GM21717 (cell line): ENCODE data around the gene SHCBP1.
"Not testable (repeated sequence)": the region's sequence is repeated elsewhere in the genome, so short reads cannot be mapped to it uniquely, and the experiment has no call there.

ENCODE experiments used
- ATAC-seq: cut with Tn5 transposase; IDR thresholded peaks from one replicate; pipeline ENCODE4 v1.9.1; 2021; ENCODE audit warnings: mild to moderate bottlenecking, moderate library complexity; ENCODE audit not compliant: unreplicated experiment

Gene SHCBP1

DNA sequence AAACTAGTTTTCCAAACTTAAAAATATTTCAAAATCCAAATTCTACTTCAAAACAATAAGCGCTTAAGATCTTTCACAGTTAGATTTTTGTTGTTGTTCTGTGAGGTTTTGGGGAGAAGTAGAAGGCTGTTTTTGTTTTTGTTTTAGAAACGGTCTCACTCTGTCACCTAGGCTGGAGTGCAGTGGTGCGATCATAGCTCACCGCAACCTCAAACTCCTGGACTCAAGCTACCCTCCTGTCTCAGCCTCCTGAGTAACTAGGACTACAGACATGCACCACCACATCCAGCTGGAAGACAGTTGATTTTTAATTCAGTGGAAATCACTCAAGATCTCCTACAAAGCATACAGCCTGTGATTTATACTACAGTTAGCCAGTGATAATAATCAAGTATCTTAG lies 2.7 kb downstream of the SHCBP1 start:
- no peak for ATAC-seq

DNA sequence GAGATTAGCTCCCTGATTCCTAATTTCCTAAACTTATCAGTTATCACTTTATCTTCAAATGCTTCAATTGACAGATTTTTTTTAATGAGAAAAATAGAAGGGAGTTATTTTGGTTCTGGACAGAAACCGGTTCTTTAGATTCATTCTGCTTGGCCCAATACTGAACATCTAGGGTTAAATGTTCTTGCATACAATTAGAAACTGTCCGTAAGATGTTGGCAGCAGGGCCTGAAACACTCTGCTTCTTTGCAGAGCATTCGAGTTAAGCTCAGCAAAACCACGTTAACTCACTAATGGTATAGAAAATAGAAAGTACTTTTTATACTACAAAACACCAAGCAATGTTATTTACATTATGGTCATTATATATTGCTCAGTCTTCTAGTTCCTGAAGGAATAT lies 7.2 kb downstream of the SHCBP1 start:
- ATAC-seq, result no peak

DNA sequence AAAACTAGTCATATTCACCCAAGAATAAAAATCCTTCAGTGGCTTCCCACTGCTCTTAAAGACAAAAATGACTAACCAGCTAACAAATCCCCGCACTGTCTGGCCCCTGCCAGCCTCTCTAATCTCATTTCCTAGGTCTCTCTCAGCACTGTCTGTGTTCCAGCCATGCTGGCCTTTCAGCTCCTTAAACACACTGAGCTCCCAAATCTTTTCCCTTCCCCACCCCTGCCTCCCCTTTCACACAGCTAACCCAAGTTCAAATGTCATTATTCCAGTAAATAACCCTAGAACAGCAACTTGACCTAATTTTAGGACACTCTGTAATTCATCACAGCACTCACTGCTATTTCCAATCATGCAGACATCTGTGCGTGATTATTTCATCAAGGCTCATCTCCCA lies 7.8 kb downstream of the SHCBP1 start:
- ATAC-seq, result no peak

DNA sequence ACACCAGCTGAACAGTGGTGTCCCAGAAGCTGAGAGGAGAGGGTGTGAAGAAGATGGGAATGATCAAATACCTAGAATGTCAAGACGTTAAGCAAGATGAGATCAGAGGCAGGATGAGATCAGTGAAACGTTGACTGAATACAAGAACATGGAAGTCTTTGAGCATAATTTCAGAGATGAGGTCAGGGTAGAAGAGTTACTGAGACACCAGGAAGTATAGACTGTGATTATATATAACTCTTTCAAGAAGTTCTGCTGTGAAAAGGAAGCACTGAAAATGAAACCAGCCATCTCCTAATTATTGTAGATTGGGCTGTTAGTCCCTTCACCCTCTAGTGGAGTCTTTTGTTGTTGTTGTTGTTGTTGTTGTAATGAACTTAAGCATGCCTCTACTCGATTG lies 9.1 kb downstream of the SHCBP1 start:
- peak; percentile 73 for ATAC-seq

DNA sequence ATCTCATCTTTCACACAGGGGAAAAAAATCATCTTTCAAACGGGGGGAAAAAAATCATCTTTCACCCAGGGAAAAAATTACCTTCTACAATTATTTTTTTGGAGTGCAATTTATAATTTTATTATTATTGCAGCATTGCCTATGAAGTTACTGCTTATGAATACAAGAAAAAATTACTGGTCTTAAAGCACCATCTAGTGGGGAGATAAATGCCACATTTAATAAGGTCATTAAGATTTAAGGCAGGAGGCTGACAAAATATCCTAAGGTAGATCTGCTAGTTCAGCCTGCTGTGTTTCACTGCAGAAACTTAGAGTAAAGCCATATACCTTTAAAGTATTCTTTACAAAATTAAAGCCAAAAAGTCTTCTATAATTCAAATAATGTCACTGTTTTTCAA lies 13.7 kb downstream of the SHCBP1 start:
- ATAC-seq, result no peak

DNA sequence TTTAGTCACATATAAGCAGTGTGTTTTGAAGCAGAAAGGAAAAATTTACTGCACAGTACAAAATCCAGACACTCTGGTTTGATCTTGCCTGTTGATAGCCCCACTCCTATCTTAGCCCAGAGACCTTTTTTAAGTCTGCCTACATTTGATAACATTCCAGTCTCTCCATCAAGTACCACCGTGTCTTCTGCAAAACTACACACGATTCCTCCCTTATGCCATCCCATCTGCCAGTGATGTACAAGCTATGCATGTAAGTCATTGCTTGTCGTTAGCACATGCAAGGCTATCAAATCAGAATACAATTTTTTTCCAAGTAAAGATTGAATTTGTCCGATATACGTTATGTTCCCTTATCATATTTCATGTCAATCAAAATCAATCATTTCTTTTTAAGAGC lies 14.9 kb downstream of the SHCBP1 start:
- ATAC-seq, result no peak

DNA sequence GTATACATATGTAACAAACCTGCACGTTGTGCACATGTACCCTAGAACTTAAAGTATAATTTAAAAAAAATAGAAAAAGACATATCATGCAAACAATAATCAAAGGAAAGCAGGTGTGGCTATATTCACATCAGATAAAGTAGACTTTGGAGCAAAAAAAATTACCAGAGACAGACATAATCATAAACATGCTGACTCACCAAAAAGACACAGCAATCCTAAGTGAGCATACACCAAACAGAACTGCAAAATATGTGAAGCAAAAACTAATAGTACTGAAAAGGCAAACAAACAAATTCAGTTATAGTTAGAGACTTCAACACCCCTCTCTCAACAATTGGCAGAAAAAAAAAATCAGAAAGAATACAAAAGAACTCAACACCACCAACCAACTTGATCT lies 29.9 kb downstream of the SHCBP1 start:
- no peak for ATAC-seq

DNA sequence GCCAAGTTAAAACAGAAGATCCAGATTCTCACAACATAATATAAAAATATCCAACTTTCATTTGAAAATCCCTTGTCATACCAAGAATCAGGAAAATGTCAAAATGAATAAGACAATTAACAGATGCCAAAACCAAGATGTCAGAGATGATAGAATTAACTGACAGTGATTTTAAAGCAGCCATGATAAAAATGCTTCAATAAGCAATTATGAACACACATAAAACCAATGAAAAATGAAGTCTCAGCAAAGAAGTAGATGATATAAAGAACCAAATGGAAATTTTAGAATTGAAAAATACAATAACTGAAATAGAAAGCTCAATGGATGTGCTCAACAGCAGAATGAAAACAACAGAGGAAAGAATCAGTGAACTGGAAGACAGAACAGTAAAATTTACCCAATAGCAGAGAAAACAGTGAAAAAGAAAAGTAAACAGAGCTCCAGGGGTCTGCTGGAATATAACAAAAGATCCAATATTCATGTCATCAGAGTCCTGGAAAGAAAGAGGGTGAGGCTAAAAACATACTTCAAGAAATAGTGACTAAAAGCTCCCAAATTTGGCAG lies 35.1 kb downstream of the SHCBP1 start:
- ATAC-seq, result no peak

DNA sequence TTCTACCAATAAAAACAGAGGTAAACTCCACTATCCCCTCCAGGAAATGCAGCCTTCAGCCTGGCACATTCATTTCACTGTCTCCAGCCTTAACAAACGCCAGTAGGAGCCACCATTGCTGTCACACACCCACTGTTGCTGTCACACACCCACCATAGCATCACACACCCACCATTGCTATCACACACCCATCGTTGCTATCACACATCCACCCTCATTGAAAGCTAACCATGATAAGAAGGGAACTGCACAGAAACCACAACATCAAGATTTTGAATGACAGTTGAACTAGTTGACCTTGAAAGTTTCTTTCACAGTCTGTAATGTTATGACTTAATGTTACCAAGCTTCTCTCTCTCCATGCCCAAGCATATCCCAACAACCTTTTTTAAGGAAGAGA lies 38.1 kb downstream of the SHCBP1 start:
- ATAC-seq, result no peak

DNA sequence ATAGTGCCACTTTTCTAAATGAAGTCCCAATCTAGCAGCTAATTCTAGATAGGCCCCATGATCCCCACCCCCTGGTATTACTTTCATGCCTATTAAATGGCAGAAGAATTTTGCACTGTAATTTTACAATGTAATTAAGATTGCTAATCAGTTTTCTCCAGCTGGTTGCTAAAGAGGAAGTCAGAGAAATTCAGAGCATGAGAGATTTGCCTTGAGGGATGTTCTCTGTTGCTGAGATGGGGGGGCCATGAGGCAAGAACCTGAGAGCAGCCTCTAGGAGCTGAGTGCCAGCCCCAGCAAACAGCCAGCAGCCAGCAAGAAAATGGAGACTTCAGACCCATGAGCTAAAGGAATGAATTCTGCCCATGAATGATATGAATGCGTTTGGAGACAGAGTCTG lies 38.9 kb downstream of the SHCBP1 start:
- no peak for ATAC-seq

DNA sequence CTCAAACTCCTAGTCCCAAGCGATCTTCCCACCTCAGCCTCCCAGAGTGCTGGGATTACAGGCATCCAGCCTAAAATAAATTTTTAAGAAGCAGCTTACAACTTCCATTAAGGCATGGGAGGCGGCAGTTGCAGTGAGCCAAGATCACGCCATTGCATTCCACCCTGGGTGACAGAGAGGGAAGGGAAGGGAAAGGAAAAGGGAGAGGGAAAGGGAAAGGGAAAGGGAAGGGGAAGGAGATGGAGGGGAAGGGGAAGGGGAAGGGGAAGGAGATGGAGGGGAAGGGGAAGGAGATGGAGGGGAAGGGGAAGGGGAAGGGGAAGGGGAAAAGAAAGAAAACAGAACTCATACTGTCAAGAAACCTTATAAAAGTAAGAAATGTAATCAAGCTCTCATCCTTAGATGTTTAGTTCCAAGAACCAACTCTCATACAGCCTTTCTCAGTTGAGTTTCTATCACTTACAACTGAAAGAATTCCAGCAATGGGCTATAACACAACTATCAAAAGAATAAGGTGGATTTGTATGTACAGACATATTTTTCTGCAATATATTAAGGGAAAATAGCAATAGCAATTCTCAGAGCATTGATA lies 43.1 kb downstream of the SHCBP1 start:
- ATAC-seq, result no peak

DNA sequence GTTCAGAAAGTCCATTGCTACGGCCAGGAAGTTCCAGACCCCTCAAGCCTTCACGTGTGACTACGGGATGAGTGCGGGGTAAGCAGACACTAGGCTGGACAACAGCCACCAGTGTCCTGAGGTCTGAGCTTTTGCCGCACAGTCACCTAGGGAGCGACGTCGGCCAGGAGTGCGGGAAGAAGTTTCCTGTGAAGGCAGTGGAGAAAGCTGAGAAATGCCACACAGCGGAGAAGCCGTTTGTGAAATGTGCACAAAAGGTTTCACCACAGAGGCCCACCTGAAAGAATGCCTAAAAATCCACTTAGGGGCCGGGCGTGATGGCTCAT lies 47.4 kb downstream of the SHCBP1 start:
- no peak for ATAC-seq

DNA sequence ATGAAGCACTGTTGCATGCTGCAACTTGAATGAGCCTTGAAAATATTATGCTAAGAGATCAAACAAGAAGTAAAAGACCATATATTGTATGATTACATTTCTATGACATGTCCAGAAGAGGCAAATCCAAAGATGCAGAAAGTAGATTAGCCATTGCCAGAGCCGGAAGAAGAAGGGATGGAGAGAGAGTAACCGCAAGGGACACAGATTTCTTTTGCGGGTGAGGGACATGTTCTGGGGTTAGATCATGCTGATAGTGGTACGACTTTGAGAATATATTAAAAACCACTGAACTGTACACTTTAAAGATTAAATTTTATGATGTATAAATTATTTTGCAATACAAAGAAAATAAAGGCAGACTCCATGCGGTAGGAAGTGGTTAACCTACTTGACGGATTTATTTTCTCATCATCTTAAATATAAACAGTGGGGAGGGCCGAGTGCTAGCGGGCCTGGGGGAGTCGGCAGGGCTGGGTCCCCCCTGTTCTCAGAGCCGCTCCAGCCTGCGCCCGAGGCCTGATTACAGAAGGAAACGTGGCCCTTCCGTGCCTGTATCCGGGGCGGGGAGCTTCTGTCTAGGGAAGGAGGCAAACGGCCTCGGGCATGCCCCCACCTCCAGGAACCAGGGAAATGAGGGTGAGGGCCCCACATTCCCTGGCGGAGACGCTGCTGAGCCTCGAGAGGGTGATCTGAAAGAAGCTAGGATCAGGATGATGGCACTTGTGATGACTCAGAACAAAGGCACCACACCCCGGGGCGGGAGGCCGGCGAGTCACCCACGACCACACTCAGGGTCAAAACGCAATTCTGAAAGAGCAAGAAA lies 48.0 kb downstream of the SHCBP1 start:
- ATAC-seq, result no peak

DNA sequence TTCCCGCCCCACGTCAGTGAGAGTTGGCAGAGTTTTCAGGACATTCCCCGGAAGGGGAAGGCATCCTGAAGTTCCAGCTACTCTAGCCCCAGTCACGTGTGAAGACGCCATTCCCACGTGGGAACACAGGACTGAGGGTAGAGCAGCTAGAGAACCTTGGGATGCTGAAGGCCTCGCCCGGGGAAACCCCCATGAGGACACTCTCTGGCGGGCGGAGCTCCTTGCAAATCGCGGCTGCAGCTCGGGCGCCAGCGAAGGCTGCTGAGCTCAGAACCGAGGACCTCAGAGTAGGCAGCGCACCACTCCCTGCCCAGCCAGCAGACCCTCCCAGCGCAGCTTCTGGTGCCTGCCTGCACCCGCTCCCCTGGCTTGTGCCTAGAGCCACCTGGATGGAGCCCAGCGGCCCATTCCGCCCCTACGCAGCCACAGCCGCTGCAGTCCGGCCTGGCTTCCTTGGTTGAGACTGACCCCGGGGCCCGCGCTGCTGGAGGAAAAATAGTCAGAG lies 51.9 kb downstream of the SHCBP1 start:
- no peak for ATAC-seq

DNA sequence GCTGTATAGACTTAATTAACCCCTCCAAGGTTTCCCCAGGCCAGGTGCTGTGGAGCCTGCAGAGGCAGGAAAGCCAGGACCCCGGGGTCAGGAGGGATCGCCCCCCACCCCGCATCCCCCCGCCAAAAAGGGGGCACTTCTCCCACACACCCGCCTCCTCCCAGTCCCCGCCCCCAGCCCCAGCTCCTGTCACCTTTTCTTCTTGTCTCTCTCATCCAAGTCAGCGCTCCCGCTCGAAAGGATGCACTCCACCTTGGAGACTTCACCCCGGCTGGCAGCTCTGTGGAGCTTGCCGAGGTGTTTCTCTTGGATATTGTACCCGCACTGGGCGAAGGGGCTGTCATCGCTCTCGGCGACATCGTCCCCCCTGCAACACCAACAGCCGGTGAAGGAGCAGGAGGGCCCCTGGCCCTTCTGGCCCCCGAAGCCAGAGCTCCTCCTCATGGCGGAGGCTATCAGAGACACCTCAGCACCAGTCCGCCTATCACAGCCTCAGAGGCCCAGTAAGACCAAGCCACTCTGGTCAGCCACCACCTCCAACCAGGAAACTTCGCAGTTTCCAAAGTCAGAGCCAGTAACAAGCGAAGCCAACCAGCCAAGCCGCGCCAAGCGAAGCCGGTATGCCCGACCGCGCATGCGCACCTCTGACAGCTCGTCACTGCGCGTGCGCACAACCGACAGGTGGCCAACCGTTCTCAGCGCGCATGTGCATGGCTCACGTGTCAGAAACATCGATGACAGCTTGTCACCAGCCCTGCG lies 52.5 kb downstream of the SHCBP1 start:
- ATAC-seq, result no peak

DNA sequence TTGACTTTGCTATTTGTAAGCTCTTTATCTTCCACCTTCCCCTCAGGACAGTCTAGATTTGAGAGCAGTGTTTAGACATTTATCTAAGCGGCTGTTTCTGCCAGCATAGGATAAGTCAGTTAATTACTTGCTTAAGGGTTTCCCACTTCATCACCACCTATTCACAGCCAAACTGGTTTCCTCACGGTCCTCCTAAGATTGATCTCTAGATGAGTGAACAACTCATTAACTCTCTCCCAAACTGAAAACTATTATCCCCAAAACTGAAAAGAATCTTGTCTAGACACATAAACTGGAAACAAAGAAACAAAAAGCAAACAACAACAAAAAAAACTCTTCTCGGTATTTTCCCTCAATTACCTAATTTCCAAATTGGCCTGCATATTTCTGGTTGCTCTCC lies 58.2 kb downstream of the SHCBP1 start:
- ATAC-seq, result no peak

DNA sequence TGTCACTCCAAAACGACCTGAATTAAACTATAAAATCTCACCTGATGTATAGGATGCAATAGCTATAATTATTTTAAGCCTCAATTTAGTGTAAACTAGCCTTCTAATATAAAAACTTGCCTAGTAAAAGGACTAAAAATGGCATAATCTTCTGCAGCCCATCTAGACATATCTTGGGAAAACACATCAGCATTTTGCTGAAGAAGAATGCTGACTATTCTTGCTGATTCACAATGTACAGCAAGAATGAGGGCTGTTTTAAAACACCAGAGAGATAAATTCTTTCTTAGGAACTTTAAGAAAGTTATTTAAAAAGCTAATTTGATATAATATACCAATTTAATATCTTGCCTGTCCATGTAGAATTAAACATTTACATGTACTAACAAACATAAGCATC lies 63.2 kb downstream of the SHCBP1 start:
- ATAC-seq, result no peak

DNA sequence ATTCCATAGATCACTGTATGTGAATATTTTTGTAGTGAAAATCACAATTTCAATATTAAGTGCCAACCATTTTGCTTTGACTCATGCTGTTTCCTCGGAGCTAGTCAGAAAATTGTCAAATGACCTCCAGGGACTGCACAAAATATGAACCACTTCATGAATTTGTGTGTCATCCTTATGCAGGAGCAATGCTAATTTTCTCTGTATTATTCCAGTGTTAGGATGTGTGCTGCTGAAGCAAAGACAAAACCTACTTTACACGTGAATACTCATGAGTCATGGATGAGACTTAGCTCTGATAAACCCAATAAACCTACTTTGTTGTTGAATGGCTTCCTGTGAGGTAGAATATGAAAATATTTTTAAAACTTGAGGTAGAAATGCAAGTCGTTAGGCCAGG lies 65.2 kb downstream of the SHCBP1 start:
- ATAC-seq, result no peak

DNA sequence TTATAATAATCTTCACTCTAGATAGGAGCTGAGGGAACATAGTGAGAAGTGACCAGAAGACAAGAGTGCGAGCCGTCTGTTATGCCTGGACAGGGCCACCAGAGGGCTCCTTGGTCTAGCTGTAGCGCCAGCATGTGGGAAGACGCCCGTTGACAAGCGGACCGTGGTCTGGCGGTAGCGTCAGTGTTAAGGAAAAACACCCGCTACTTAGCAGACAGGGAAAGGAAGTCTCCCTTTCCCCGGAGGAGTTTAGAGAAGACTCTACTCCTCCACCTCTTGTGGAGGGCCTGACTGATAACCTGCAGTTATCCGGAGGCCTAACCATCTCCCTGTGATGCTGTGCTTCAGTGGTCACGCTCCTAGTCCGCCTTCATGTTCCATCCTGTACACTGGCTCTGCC lies 66.7 kb downstream of the SHCBP1 start:
- not testable (repeated sequence) for ATAC-seq

DNA sequence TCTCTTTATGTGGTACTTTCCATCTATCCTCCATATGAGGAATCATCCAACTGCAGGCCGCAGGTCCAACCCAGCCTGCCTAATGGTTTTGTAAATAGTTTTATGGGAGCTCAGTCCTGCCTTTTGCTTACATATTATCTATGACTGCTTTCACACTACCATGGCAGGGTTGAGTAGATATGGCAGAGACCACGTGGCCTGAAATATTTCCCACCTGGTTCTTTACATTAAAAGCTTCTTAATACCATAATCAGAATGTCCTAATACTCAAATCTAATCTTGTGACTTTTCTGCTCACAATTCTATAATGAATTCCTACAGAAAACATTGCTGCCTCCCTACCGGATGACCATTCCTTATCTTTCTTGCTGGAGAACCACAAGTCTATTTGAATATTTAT lies 71.7 kb downstream of the SHCBP1 start:
- no peak for ATAC-seq
